PFSK-1 (cell line): ENCODE results near the gene SAMD4A.

Experiments used
- FOXP2 ChIP-seq: optimal IDR thresholded peaks from 2 replicates; pipeline ENCODE3; 2011; ENCODE audit warnings: borderline replicate concordance, control low read depth, inconsistent platforms; ENCODE audit not compliant: insufficient read depth; ENCODE audit errors: extremely low read length, extremely low read depth
- POLR2AphosphoS5 ChIP-seq: IDR thresholded peaks from 2 replicates; pipeline ENCODE4 v1.6.1; 2012; ENCODE audit warnings: low read depth, mild to moderate bottlenecking, control low read depth, low read length, moderate library complexity
- REST ChIP-seq, 2 experiments: IDR thresholded peaks; 2 replicates each; pipeline versions ENCODE4 v1.6.1 to v1.8.0; 2011 to 2012; ENCODE audit warnings: low read depth in 2 of 2, low read length in 2 of 2, control low read depth in 1 of 2, inconsistent platforms in 1 of 2, mild to moderate bottlenecking in 1 of 2, moderate library complexity in 1 of 2; ENCODE audit not compliant: insufficient read depth in 1 of 2
- SIN3A ChIP-seq: IDR thresholded peaks from 2 replicates; pipeline ENCODE4 v1.6.1; 2012; ENCODE audit warnings: mild to moderate bottlenecking, low read length, moderate library complexity, borderline replicate concordance; ENCODE audit not compliant: insufficient read depth
- TAF1 ChIP-seq: IDR thresholded peaks from 2 replicates; pipeline ENCODE4 v1.6.1; 2012; ENCODE audit warnings: low read length, control low read depth, borderline replicate concordance; ENCODE audit not compliant: insufficient read depth

SAMD4A gene

GRCh38 chr14:54647378-54647777 is 80.5 kb downstream of the SAMD4A start:
- no peak for TF ChIP-seq FOXP2
- TF ChIP-seq POLR2AphosphoS5, result no peak
- TF ChIP-seq REST (IDR thresholded peaks at IDR 0.05; ENCODE audit: insufficient read depth in 1 of 2, low read depth in 2 of 2, low read length in 2 of 2), result no peak
- no peak for TF ChIP-seq TAF1
- no peak for TF ChIP-seq SIN3A

GRCh38 chr14:54649056-54649455 is 82.1 kb downstream of the SAMD4A start:
- TF ChIP-seq SIN3A, result no peak
- no peak for TF ChIP-seq TAF1
- TF ChIP-seq REST (IDR thresholded peaks at IDR 0.05; ENCODE audit: insufficient read depth in 1 of 2, low read depth in 2 of 2, low read length in 2 of 2), result no peak
- no peak for TF ChIP-seq POLR2AphosphoS5
- no peak for TF ChIP-seq FOXP2

- no peak for TF ChIP-seq POLR2AphosphoS5
- TF ChIP-seq FOXP2, result no peak
- no peak for TF ChIP-seq SIN3A
- no peak for TF ChIP-seq TAF1
- TF ChIP-seq REST (IDR thresholded peaks at IDR 0.05; ENCODE audit: insufficient read depth in 1 of 2, low read depth in 2 of 2, low read length in 2 of 2), result no peak
These were observed 83.5 kb downstream of the SAMD4A start for GRCh38 chr14:54650331-54650958.

GRCh38 chr14:54650959-54651351 is 84.0 kb downstream of the SAMD4A start:
- TF ChIP-seq FOXP2, result no peak
- no peak for TF ChIP-seq REST (IDR thresholded peaks at IDR 0.05; ENCODE audit: insufficient read depth in 1 of 2, low read depth in 2 of 2, low read length in 2 of 2)
- no peak for TF ChIP-seq POLR2AphosphoS5
- no peak for TF ChIP-seq TAF1
- TF ChIP-seq SIN3A, result no peak
